ENCODE results near the gene PLVAP. TPM values are rescaled to one million over a fixed set of nuclear protein-coding genes. Genes with fewer than 3 reads are reported as not detected.

PLVAP gene
- total RNA-seq, 4 donors from 2014 or later = 9.1 to 38.3 (median 25.7) TPM

- Histone ChIP-seq H3K9me3 (no peaks in the 10 kb centered on the region), H3K36me3 (peaks cover 0 to 33% (median 0%) of the 10 kb centered on the region in 3 donors), H3K4me3 (no peak overlapping the region), H3K4me1 (peaks cover 27 to 75% (median 27%) of the 10 kb centered on the region in 3 donors), H3K27me3 (peaks cover 0 to 35% (median 2%) of the 10 kb centered on the region in 4 donors), H3K27ac (peak overlapping the region in 1 of 4 donors; percentile 46)
- TF ChIP-seq POLR2A (IDR thresholded peaks at IDR 0.05) = no peak
- TF ChIP-seq CTCF (IDR thresholded peaks at IDR 0.05) = no peak
- whole genome bisulfite sequencing, 2 donors = 90 to 100% methylated on average over 3 to 9 of the region's 27 CpGs
- no peak for DNase-seq
- intact Hi-C loops (cut with DNase I) = no loop called here
Observed at GRCh38 chr19:17327068-17327653, 50.0 kb downstream of the PLVAP start.

DNA sequence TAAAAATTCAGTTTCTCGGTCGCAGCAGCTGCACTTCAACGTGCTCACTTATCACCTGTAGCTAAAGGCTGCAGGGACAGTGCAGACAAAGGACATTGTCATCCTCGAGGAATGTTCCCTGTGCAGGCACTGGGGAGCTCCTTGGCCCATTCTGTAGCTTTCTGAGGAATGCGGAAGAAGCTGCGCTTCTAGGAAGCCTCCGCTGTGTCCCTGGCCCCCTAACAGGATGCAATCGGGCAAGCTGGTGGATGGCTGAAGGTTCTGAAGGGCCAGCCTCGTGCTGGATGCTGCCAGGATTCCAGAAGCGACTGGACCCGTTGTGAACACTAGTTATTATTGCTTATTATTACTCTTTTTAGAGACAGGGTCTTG is 50.6 kb downstream of the PLVAP start:
- TF ChIP-seq CTCF (IDR thresholded peaks at IDR 0.05) = no peak
- no peak for TF ChIP-seq POLR2A (IDR thresholded peaks at IDR 0.05)
- Histone ChIP-seq H3K27ac (peak overlapping the region in 1 of 4 donors; percentile 36), H3K4me3 (no peak overlapping the region), H3K9me3 (no peaks in the 10 kb centered on the region), H3K4me1 (peaks cover 27 to 75% (median 27%) of the 10 kb centered on the region in 3 donors), H3K27me3 (peaks cover 0 to 33% (median 2%) of the 10 kb centered on the region in 4 donors), H3K36me3 (peaks cover 0 to 36% (median 5%) of the 10 kb centered on the region in 3 donors)
- 77 to 81% methylated on average over 6 to 9 of the region's 11 CpGs for WGBS, 2 donors
- intact Hi-C loops (cut with DNase I) = no loop called here
- DNase-seq = no peak

GRCh38 chr19:17325881-17326594 is 51.1 kb downstream of the PLVAP start:
- peaks cover 0 to 42% (median 5%) of the 10 kb centered on the region in 3 donors for H3K36me3 ChIP-seq
- H3K27ac ChIP-seq = peak overlapping the region in 1 of 4 donors; percentile 36
- H3K9me3 ChIP-seq = no peaks in the 10 kb centered on the region
- intact Hi-C loops (cut with DNase I) = no loop called here
- WGBS, 2 donors = 56 to 61% methylated on average over 13 of the region's 17 CpGs
- DNase-seq = no peak
- no peak for TF ChIP-seq CTCF (IDR thresholded peaks at IDR 0.05)
- H3K4me1 ChIP-seq = peaks cover 27 to 75% (median 27%) of the 10 kb centered on the region in 3 donors
- peaks cover 0 to 28% (median 2%) of the 10 kb centered on the region in 4 donors for H3K27me3 ChIP-seq
- no peak overlapping the region for H3K4me3 ChIP-seq

DNA sequence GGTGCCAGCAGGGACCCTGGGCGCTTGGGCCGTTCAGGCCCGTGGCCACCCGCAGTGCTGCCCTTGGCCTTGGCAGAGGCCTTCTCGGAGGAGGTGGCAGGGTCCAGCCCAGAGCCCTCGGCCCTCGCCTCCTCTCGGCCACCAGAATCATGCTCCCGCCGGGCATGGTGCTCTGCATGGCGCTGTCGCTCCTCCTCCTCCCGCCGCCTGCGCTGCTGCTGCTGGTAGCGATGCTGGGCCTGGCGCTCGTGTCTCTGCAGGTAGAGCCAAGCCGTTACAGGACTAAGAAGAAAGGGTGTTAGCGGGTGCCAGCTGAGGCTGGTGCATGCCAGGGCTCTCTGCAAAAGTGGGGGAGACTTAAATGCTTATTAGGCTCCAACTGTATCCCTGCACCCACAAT is 52.0 kb downstream of the PLVAP start:
- Histone ChIP-seq H3K36me3 (peaks cover 6 to 43% (median 11%) of the 10 kb centered on the region in 3 donors), H3K27me3 (peaks cover 0 to 19% (median 2%) of the 10 kb centered on the region in 4 donors), H3K4me1 (peaks cover 27 to 74% (median 27%) of the 10 kb centered on the region in 3 donors), H3K27ac (no peak overlapping the region), H3K4me3 (no peak overlapping the region), H3K9me3 (no peaks in the 10 kb centered on the region)
- intact Hi-C loops (cut with DNase I) = no loop called here
- 77 to 93% methylated on average over 10 to 20 of the region's 20 CpGs for WGBS, 2 donors
- no peak for DNase-seq
- TF ChIP-seq POLR2A (IDR thresholded peaks at IDR 0.05) (no peak), CTCF (IDR thresholded peaks at IDR 0.05) (no peak)
